AG04449 (cell line): ENCODE measurements around the gene CMTM3.

Experiments used
- CTCF ChIA-PET: fragments of 350-600 bp; formaldehyde crosslinking; extraction: SDS; loops from one replicate; lab custom pipeline; 2021; ENCODE audit warnings: antibody characterized with exemption; lab: Yijun Ruan, JAX
- POLR2A ChIA-PET: fragments of 400-600, 350-600 bp; formaldehyde crosslinking; extraction: SDS; loops from one replicate; lab custom pipeline; 2020; ENCODE audit warnings: antibody characterized with exemption, inconsistent platforms; lab: Yijun Ruan, JAX
- DNase-seq: peaks from one replicate; pipeline ENCODE4 v3.0.0-alpha.2; 2010; ENCODE audit warnings: low read depth, low spot score
- H3K4me3 ChIP-seq: 2 replicates; pipeline ENCODE4 v1.5.1; 2011; ENCODE audit warnings: low read depth, mild to moderate bottlenecking, control low read depth, low read length
- TF ChIP-seq, protein P1 (sequence below): IDR thresholded peaks from one replicate; pipeline ENCODE4 v1.5.1; 2011; ENCODE audit warnings: mild to moderate bottlenecking, moderate library complexity, low read length, control low read depth, inconsistent platforms; ENCODE audit not compliant: insufficient read depth; ENCODE audit errors: missing control alignments

CMTM3 gene

DNA sequence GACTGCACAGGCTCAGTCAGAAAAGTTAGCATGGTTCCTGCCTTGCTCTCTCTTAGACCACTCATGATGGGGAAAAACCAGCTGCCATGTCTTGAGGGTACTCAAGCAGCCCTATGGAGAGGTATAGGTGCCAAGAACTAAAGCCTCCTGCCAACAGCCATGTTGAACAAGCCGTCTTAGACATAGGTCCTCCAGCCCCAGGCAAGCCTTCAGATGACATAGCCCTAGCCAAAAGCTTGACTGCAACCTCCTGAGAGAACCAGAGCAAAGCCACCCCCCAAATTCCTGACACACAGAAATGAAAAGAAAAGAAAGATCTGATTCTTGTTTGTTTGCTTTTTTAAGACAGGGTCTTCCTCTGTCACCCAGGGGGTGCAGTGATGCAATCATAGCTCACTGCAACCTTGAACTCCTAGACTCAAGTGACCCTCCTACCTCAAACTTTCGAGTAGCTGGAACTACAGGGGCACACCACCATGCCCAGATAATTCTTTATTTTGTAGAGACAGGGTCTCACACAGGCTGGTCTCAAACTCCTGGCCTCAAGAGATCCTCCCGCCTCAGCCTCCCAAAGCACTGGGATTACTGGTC, 36.3 kb downstream of the CMTM3 start:
- no peak for DNase-seq
- ChIA-PET CTCF (interaction anchor here (1.2 to 10.3 kb wide), 2 partner anchors 8 to 11 kb away, joined by 6 to 166 read pairs; no protein-coding TSS in a partner anchor), POLR2A (no interaction called here)
- TF ChIP-seq, protein P1, sequence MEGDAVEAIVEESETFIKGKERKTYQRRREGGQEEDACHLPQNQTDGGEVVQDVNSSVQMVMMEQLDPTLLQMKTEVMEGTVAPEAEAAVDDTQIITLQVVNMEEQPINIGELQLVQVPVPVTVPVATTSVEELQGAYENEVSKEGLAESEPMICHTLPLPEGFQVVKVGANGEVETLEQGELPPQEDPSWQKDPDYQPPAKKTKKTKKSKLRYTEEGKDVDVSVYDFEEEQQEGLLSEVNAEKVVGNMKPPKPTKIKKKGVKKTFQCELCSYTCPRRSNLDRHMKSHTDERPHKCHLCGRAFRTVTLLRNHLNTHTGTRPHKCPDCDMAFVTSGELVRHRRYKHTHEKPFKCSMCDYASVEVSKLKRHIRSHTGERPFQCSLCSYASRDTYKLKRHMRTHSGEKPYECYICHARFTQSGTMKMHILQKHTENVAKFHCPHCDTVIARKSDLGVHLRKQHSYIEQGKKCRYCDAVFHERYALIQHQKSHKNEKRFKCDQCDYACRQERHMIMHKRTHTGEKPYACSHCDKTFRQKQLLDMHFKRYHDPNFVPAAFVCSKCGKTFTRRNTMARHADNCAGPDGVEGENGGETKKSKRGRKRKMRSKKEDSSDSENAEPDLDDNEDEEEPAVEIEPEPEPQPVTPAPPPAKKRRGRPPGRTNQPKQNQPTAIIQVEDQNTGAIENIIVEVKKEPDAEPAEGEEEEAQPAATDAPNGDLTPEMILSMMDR = no peak
- H3K4me3 ChIP-seq = no peak overlapping the region

DNA sequence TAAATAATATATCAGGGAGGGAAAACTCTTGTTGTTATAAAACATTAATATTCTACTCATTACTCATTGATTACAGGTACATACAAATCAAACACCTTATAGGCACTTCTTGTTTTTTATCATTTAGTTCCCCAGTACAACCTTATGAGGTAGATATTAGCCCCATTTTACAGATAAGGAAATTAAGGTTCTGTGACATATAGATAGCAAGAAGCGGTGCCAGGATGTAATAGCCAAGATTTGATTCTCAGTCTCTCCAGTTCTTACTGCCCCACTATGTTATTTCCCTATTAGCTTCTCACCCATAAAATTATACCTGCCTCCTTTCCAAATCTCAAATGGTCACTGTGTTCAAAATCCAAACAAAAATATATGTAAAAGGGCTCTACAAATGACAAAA, 36.9 kb downstream of the CMTM3 start:
- ChIA-PET POLR2A (no interaction called here), CTCF (interaction anchor here (1.2 to 10.3 kb wide), 2 partner anchors 8 to 10 kb away, joined by 6 to 166 read pairs; no protein-coding TSS in a partner anchor)
- DNase-seq = no peak
- TF ChIP-seq, protein P1 = no peak
- no peak overlapping the region for H3K4me3 ChIP-seq

DNA sequence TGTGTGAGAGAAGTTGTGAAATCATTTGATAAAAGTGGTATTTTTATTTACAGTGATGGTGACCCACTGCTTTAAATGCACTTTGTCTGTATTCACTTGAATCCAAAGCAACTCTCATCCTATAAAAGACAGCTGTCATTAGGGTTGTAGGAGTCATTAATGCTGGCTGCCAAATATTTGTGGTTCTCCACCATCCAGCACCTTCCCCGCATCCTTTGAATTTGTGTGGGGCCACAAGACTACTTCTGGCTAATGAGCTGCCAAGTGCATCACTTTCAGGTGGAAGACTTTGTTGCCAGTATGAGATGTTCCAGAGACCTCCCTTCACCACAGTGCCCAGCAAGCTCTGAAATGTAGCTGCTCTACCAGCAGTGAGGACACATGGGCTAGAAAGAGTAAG, 43.4 kb downstream of the CMTM3 start:
- POLR2A ChIA-PET = no interaction called here
- DNase-seq = no peak
- no peak overlapping the region for H3K4me3 ChIP-seq
- CTCF ChIA-PET = interaction anchor here (1.4 to 2.6 kb wide), 4 partner anchors 9 to 39 kb away, joined by 4 to 12 read pairs (median 6); no protein-coding TSS in a partner anchor
- TF ChIP-seq, protein P1 = no peak

DNA sequence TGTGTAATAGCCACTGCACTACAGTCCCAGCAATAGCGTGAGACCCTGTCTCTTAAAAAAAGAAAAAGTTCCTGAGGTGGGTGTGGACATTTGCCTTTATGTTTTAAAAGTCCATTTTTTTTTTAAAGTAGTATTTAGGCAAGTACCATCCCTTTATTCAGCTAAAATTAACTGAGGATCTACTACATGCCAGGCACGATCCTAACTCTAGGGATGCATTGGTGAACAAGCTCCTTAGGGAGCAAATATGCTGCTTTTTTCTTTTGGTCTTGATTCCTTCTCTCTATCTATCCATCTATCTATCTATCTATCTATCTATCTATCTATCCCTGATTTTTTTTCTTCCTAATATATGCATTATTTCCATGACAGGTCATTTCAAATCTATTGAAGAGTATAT, 44.7 kb downstream of the CMTM3 start:
- no peak overlapping the region for H3K4me3 ChIP-seq
- DNase-seq = no peak
- ChIA-PET CTCF (interaction anchor here (0.9 to 2.6 kb wide), 10 partner anchors 8 to 41 kb away, joined by 3 to 12 read pairs (median 6); no protein-coding TSS in a partner anchor), POLR2A (no interaction called here)
- TF ChIP-seq, protein P1 = no peak

DNA sequence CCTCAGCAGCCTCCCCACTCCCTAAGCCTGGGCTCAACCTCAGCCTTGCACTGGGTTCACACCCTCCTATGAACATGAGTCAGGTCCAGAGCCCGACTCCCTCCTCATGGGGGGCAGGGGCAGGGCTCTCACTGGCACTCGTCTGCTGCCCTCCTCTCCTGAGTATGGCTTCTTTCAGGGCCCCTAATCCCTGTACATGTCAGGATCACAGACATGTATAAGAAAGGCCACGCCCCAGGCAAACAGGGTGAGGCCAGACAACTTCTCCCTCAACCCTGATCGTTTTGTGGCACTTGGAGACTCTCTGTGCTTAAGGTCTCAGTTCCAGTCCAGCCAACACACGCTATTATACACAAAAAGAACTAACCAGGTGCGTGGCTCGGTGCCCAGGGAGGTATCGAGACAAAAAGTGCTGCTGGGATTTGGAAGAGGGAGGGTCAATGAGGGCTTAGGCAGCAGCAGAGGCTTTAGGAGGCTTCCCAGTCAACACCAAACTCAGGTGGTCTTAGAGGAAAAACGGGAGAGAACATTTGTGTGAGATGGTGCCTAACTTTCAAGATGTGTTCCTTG, 45.2 kb downstream of the CMTM3 start:
- CTCF ChIA-PET = interaction anchor here (0.9 to 6.4 kb wide), 26 partner anchors 8 to 223 kb away, joined by 3 to 166 read pairs (median 8); partner anchors contain the start of gene DYNC1LI2

More for the DNA sequence above, 45.2 kb downstream of the CMTM3 start:
- TF ChIP-seq, protein P1 = no peak
- POLR2A ChIA-PET = no interaction called here
- no peak overlapping the region for H3K4me3 ChIP-seq
- DNase-seq = no peak
